GM23338 (cell line): ENCODE results near the gene TMPRSS6. TPM values are rescaled to one million over a fixed set of nuclear protein-coding genes. Genes with fewer than 3 reads are reported as not detected.
A peak's percentile ranks its signal among the peaks of the same experiment; 100 is the strongest.

Experiments
- ATAC-seq: fragments of 200-7000 bp; cut with Tn5 transposase; 3 replicates; pipeline ENCODE4 v1.9.1; 2020
- DNase-seq: peaks from one replicate; pipeline ENCODE4 v3.0.0-alpha.2; 2015; ENCODE audit warnings: low spot score
- H2AFZ ChIP-seq: fragments of 200-600 bp; sonication (generic); 2 replicates; pipeline ENCODE4 v1.8.0; 2016; ENCODE audit warnings: antibody characterized with exemption, mild to moderate bottlenecking, moderate library complexity
- H3F3A ChIP-seq: fragments of 200-600 bp; sonication (generic); replicated peaks from 2 replicates; pipeline ENCODE4 v1.8.0; 2017; ENCODE audit warnings: antibody characterized with exemption, mixed run types, low read depth
- H3K27ac ChIP-seq: fragments of 200-600 bp; sonication (generic); 2 replicates; pipeline ENCODE4 v1.6.1; 2016; ENCODE audit warnings: low read depth
- H3K27me3 ChIP-seq: fragments of 200-600 bp; sonication (generic); 2 replicates; pipeline ENCODE4 v1.8.0; 2016; ENCODE audit warnings: mild to moderate bottlenecking, mixed run types, moderate library complexity; ENCODE audit not compliant: insufficient read depth
- H3K36me3 ChIP-seq: fragments of 200-600 bp; sonication (generic); 2 replicates; pipeline ENCODE4 v1.8.0; 2016; ENCODE audit warnings: mild to moderate bottlenecking; ENCODE audit not compliant: insufficient read depth
- H3K4me1 ChIP-seq: fragments of 200-600 bp; sonication (generic); 2 replicates; pipeline ENCODE4 v1.8.0; 2016; ENCODE audit warnings: mild to moderate bottlenecking, moderate library complexity; ENCODE audit not compliant: insufficient read depth
- H3K4me2 ChIP-seq: fragments of 200-600 bp; sonication (generic); 2 replicates; pipeline ENCODE4 v1.7.1; 2017; ENCODE audit warnings: mixed run types
- H3K4me3 ChIP-seq: fragments of 200-600 bp; sonication (generic); 2 replicates; pipeline ENCODE4 v1.6.1; 2016; ENCODE audit warnings: mixed run types
- H3K79me2 ChIP-seq: fragments of 200-600 bp; sonication (generic); replicated peaks from 2 replicates; pipeline ENCODE4 v1.8.0; 2017; ENCODE audit warnings: mild to moderate bottlenecking; ENCODE audit not compliant: insufficient read depth
- H3K9me2 ChIP-seq: fragments of 200-600 bp; sonication (generic); 2 replicates; pipeline ENCODE4 v1.8.0; 2017; ENCODE audit not compliant: insufficient read depth
- H4K20me1 ChIP-seq: fragments of 200-600 bp; sonication (generic); replicated peaks from 2 replicates; pipeline ENCODE4 v1.8.0; 2017; ENCODE audit warnings: mild to moderate bottlenecking; ENCODE audit not compliant: insufficient read depth
- H3K27ac Mint-ChIP-seq: 2 replicates; pipeline ENCODE4 v1.8.0; 2020; ENCODE audit warnings: inconsistent platforms, mild to moderate bottlenecking, moderate library complexity, mixed read lengths
- H3K27me3 Mint-ChIP-seq: 3 replicates; pipeline ENCODE4 v1.8.0; 2022; ENCODE audit warnings: low read depth, mild to moderate bottlenecking, moderate library complexity, mixed read lengths, inconsistent platforms; ENCODE audit not compliant: insufficient read depth, poor library complexity
- H3K36me3 Mint-ChIP-seq: 3 replicates; pipeline ENCODE4 v1.8.0; 2021; ENCODE audit warnings: low read depth, mild to moderate bottlenecking, inconsistent platforms, moderate library complexity, mixed read lengths
- H3K4me1 Mint-ChIP-seq: 3 replicates; pipeline ENCODE4 v1.8.0; 2020; ENCODE audit warnings: mild to moderate bottlenecking, inconsistent platforms, mixed read lengths
- H3K4me3 Mint-ChIP-seq: 3 replicates; pipeline ENCODE4 v1.8.0; 2021; ENCODE audit warnings: moderate library complexity, mild to moderate bottlenecking, inconsistent platforms, mixed read lengths
- H3K9me3 Mint-ChIP-seq: 3 replicates; pipeline ENCODE4 v1.8.0; 2020; ENCODE audit warnings: moderate library complexity, mild to moderate bottlenecking, inconsistent platforms, mixed read lengths
- CREB1 ChIP-seq: fragments of 250-450 bp; sonication (Bioruptor Pico); IDR thresholded peaks from 2 replicates; pipeline ENCODE4 v1.5.0; 2020; ENCODE audit warnings: low read depth, mild to moderate bottlenecking, moderate library complexity
- EZH2 ChIP-seq: fragments of 200-600 bp; sonication (generic); IDR thresholded peaks from one replicate; pipeline ENCODE4 v1.8.0; 2017; ENCODE audit warnings: antibody characterized with exemption, mild to moderate bottlenecking, low read depth; ENCODE audit not compliant: unreplicated experiment
- EZH2phosphoT487 ChIP-seq: fragments of 200-600 bp; sonication (generic); IDR thresholded peaks from one replicate; pipeline ENCODE4 v1.8.1; 2018; ENCODE audit warnings: antibody characterized with exemption; ENCODE audit not compliant: unreplicated experiment
- JUNB ChIP-seq: IDR thresholded peaks from one replicate; pipeline ENCODE4 v1.6.1; 2016; ENCODE audit warnings: antibody characterized with exemption; ENCODE audit not compliant: unreplicated experiment
- NANOG ChIP-seq: IDR thresholded peaks from 2 replicates; pipeline ENCODE4 v1.6.1; 2016; ENCODE audit warnings: antibody characterized with exemption, borderline replicate concordance
- POLR2AphosphoS5 ChIP-seq: IDR thresholded peaks from 2 replicates; pipeline ENCODE4 v1.6.1; 2016; ENCODE audit warnings: antibody characterized with exemption, low read depth
- STAT1 ChIP-seq: IDR thresholded peaks from one replicate; pipeline ENCODE4 v1.6.1; 2016; ENCODE audit warnings: antibody characterized with exemption; ENCODE audit not compliant: unreplicated experiment
- ZNF114 ChIP-seq: fragments of 250-450 bp; sonication (Bioruptor Pico); IDR thresholded peaks from 2 replicates; pipeline ENCODE4 v1.5.0; 2020; ENCODE audit warnings: mild to moderate bottlenecking, moderate library complexity
- ZNF331 ChIP-seq: fragments of 250-450 bp; sonication (Bioruptor Pico); IDR thresholded peaks from 2 replicates; pipeline ENCODE4 v1.5.0; 2020; ENCODE audit warnings: low read depth, mild to moderate bottlenecking, moderate library complexity
- polyA plus RNA-seq: library from polyadenylated mRNA; unstranded; fragments of >200 nt; fragmentation: Nextera tagmentation; extraction: Ambion mirVana; gene quantifications from 2 replicates; pipeline ENCODE4 v1.2.1, GENCODE V29; 2016
- total RNA-seq: library from RNA; depleted of rRNA; stranded (reverse); fragments of >200 nt; shearing (Covaris generic); gene quantifications from 2 replicates; pipeline ENCODE4 v1.2.3, GENCODE V29; 2014
- TF ChIP-seq, protein P1 (sequence below), 2 experiments: fragments of 200-600 bp in 1 of 2; sonication (generic) in 1 of 2; conservative IDR thresholded peaks; 2 replicates each; pipeline versions ENCODE4 v1.5.1 to v1.6.1; 2016 to 2017; ENCODE audit warnings: antibody characterized with exemption in 2 of 2, low read depth in 2 of 2, mild to moderate bottlenecking in 2 of 2, moderate library complexity in 1 of 2
- TF ChIP-seq, protein P2 (sequence below): IDR thresholded peaks from 2 replicates; pipeline ENCODE4 v1.6.1; 2016; ENCODE audit warnings: antibody characterized with exemption
- TF ChIP-seq, protein P3 (sequence below): IDR thresholded peaks from one replicate; pipeline ENCODE4 v1.6.1; 2018; ENCODE audit warnings: antibody characterized with exemption; ENCODE audit not compliant: unreplicated experiment
- TF ChIP-seq, protein P4 (sequence below): fragments of 250-450 bp; sonication (Bioruptor Pico); IDR thresholded peaks from 2 replicates; pipeline ENCODE4 v1.5.0; 2020; ENCODE audit warnings: mild to moderate bottlenecking, moderate library complexity

TMPRSS6 gene
- total and polyA plus RNA-seq, 2 experiments from 2014 or later = 0.13 TPM; not detected in 1

DNA sequence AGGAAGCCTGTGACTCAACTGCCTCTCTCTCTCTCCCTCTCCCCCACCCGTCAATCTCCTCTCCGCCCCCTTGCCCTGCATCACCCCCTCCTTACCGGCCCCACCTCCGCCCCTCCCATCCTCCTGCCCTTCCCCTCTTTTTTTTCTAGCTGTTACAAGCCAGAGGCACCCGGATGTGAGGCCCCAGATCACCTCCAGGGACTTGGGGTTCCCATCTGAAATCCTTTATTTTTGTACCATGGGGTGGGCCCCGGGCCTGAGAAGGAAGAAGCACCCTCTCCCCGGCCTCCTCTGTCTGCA, 47.2 kb downstream of the TMPRSS6 start:
- Histone ChIP-seq H3K4me1 (peaks cover 17% of the 10 kb centered on the region; the same call in 1 of the 2 replicates), H2AFZ (no peak overlapping the region), H3K27ac (no peak overlapping the region), H3K27me3 (peaks cover 9% of the 10 kb centered on the region), H3K36me3 (no peaks in the 10 kb centered on the region; the same call in 1 of the 2 replicates), H4K20me1 (0 out of 2 replicates have a peak, but pooled peaks cover 4% of the 10 kb centered on the region), H3F3A (no peaks in the 10 kb centered on the region), H3K4me2 (peak overlapping the region; percentile 62; the same call in 1 of the 2 replicates), H3K9me2 (no peaks in the 10 kb centered on the region), H3K79me2 (no peaks in the 10 kb centered on the region), H3K4me3 (no peak overlapping the region)
- H3K9me3 Mint-ChIP-seq = no peaks in the 10 kb centered on the region
- DNase-seq (no peak), ATAC-seq (peak; percentile 16)
- H3K4me3 Mint-ChIP-seq = no peak overlapping the region
- H3K27ac Mint-ChIP-seq = no peak overlapping the region
- peaks cover 31% of the 10 kb centered on the region for H3K4me1 Mint-ChIP-seq
- H3K36me3 Mint-ChIP-seq = peaks cover 7% of the 10 kb centered on the region
- peaks cover 15% of the 10 kb centered on the region for H3K27me3 Mint-ChIP-seq
- TF ChIP-seq NANOG (no peak), EZH2 (no peak), STAT1 (no peak), ZNF114 (CRISPR knock-in tag) (no peak), ZNF331 (CRISPR knock-in tag) (no peak), EZH2phosphoT487 (no peak), POLR2AphosphoS5 (no peak), CREB1 (CRISPR knock-in tag) (no peak), JUNB (no peak)
- TF ChIP-seq, protein P1, sequence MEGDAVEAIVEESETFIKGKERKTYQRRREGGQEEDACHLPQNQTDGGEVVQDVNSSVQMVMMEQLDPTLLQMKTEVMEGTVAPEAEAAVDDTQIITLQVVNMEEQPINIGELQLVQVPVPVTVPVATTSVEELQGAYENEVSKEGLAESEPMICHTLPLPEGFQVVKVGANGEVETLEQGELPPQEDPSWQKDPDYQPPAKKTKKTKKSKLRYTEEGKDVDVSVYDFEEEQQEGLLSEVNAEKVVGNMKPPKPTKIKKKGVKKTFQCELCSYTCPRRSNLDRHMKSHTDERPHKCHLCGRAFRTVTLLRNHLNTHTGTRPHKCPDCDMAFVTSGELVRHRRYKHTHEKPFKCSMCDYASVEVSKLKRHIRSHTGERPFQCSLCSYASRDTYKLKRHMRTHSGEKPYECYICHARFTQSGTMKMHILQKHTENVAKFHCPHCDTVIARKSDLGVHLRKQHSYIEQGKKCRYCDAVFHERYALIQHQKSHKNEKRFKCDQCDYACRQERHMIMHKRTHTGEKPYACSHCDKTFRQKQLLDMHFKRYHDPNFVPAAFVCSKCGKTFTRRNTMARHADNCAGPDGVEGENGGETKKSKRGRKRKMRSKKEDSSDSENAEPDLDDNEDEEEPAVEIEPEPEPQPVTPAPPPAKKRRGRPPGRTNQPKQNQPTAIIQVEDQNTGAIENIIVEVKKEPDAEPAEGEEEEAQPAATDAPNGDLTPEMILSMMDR (conservative IDR thresholded peaks at IDR 0.05; ENCODE audit: low read depth in 2 of 2) = no peak
- TF ChIP-seq, protein P2, sequence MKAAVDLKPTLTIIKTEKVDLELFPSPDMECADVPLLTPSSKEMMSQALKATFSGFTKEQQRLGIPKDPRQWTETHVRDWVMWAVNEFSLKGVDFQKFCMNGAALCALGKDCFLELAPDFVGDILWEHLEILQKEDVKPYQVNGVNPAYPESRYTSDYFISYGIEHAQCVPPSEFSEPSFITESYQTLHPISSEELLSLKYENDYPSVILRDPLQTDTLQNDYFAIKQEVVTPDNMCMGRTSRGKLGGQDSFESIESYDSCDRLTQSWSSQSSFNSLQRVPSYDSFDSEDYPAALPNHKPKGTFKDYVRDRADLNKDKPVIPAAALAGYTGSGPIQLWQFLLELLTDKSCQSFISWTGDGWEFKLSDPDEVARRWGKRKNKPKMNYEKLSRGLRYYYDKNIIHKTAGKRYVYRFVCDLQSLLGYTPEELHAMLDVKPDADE = no peak
- TF ChIP-seq, protein P3, sequence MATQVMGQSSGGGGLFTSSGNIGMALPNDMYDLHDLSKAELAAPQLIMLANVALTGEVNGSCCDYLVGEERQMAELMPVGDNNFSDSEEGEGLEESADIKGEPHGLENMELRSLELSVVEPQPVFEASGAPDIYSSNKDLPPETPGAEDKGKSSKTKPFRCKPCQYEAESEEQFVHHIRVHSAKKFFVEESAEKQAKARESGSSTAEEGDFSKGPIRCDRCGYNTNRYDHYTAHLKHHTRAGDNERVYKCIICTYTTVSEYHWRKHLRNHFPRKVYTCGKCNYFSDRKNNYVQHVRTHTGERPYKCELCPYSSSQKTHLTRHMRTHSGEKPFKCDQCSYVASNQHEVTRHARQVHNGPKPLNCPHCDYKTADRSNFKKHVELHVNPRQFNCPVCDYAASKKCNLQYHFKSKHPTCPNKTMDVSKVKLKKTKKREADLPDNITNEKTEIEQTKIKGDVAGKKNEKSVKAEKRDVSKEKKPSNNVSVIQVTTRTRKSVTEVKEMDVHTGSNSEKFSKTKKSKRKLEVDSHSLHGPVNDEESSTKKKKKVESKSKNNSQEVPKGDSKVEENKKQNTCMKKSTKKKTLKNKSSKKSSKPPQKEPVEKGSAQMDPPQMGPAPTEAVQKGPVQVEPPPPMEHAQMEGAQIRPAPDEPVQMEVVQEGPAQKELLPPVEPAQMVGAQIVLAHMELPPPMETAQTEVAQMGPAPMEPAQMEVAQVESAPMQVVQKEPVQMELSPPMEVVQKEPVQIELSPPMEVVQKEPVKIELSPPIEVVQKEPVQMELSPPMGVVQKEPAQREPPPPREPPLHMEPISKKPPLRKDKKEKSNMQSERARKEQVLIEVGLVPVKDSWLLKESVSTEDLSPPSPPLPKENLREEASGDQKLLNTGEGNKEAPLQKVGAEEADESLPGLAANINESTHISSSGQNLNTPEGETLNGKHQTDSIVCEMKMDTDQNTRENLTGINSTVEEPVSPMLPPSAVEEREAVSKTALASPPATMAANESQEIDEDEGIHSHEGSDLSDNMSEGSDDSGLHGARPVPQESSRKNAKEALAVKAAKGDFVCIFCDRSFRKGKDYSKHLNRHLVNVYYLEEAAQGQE = no peak
- TF ChIP-seq, protein P4, sequence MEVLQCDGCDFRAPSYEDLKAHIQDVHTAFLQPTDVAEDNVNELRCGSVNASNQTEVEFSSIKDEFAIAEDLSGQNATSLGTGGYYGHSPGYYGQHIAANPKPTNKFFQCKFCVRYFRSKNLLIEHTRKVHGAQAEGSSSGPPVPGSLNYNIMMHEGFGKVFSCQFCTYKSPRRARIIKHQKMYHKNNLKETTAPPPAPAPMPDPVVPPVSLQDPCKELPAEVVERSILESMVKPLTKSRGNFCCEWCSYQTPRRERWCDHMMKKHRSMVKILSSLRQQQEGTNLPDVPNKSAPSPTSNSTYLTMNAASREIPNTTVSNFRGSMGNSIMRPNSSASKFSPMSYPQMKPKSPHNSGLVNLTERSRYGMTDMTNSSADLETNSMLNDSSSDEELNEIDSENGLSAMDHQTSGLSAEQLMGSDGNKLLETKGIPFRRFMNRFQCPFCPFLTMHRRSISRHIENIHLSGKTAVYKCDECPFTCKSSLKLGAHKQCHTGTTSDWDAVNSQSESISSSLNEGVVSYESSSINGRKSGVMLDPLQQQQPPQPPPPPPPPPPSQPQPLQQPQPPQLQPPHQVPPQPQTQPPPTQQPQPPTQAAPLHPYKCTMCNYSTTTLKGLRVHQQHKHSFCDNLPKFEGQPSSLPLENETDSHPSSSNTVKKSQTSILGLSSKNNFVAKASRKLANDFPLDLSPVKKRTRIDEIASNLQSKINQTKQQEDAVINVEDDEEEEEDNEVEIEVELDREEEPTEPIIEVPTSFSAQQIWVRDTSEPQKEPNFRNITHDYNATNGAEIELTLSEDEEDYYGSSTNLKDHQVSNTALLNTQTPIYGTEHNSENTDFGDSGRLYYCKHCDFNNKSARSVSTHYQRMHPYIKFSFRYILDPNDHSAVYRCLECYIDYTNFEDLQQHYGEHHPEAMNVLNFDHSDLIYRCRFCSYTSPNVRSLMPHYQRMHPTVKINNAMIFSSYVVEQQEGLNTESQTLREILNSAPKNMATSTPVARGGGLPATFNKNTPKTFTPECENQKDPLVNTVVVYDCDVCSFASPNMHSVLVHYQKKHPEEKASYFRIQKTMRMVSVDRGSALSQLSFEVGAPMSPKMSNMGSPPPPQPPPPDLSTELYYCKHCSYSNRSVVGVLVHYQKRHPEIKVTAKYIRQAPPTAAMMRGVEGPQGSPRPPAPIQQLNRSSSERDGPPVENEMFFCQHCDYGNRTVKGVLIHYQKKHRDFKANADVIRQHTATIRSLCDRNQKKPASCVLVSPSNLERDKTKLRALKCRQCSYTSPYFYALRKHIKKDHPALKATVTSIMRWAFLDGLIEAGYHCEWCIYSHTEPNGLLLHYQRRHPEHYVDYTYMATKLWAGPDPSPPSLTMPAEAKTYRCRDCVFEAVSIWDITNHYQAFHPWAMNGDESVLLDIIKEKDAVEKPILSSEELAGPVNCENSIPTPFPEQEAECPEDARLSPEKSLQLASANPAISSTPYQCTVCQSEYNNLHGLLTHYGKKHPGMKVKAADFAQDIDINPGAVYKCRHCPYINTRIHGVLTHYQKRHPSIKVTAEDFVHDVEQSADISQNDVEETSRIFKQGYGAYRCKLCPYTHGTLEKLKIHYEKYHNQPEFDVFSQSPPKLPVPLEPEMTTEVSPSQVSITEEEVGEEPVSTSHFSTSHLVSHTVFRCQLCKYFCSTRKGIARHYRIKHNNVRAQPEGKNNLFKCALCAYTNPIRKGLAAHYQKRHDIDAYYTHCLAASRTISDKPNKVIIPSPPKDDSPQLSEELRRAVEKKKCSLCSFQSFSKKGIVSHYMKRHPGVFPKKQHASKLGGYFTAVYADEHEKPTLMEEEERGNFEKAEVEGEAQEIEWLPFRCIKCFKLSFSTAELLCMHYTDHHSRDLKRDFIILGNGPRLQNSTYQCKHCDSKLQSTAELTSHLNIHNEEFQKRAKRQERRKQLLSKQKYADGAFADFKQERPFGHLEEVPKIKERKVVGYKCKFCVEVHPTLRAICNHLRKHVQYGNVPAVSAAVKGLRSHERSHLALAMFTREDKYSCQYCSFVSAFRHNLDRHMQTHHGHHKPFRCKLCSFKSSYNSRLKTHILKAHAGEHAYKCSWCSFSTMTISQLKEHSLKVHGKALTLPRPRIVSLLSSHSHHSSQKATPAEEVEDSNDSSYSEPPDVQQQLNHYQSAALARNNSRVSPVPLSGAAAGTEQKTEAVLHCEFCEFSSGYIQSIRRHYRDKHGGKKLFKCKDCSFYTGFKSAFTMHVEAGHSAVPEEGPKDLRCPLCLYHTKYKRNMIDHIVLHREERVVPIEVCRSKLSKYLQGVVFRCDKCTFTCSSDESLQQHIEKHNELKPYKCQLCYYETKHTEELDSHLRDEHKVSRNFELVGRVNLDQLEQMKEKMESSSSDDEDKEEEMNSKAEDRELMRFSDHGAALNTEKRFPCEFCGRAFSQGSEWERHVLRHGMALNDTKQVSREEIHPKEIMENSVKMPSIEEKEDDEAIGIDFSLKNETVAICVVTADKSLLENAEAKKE (CRISPR knock-in tag) = no peak
